Thymus (tissue), 11 donors: Measurements from ENCODE around the gene ARRB1. TPM values are rescaled to one million over a fixed set of nuclear protein-coding genes. Genes with fewer than 3 reads are reported as not detected.
A peak's percentile ranks its signal among the peaks of the same experiment; 100 is the strongest.

Source experiments
- DNase-seq, 9 donors: peaks; one replicate each; pipeline ENCODE4 v3.0.0-alpha.2; 2013; ENCODE audit warnings: low spot score in 9 of 9, low read depth in 6 of 9, missing footprints in 1 of 9
- H3K27ac ChIP-seq, 2 donors: one replicate each; pipeline ENCODE4 v1.5.1; 2013; ENCODE audit warnings: control low read depth in 1 of 2, low read depth in 1 of 2, low read length in 1 of 2, mild to moderate bottlenecking in 1 of 2, moderate library complexity in 1 of 2
- H3K27me3 ChIP-seq, 2 donors: one replicate each; pipeline ENCODE4 v1.5.1; 2013; ENCODE audit warnings: low read length in 1 of 2; ENCODE audit not compliant: control insufficient read depth in 2 of 2, insufficient read depth in 1 of 2
- H3K36me3 ChIP-seq, 2 donors: one replicate each; pipeline ENCODE4 v1.5.1; 2013; ENCODE audit warnings: low read length in 1 of 2, mild to moderate bottlenecking in 1 of 2, moderate library complexity in 1 of 2; ENCODE audit not compliant: control insufficient read depth in 2 of 2, insufficient read depth in 2 of 2
- H3K4me1 ChIP-seq, 2 donors: one replicate each; pipeline ENCODE4 v1.5.1; 2013; ENCODE audit warnings: low read length in 2 of 2; ENCODE audit not compliant: control insufficient read depth in 2 of 2, insufficient read depth in 2 of 2
- H3K4me3 ChIP-seq, 2 donors: one replicate each; pipeline ENCODE4 v1.5.1; 2013; ENCODE audit warnings: low read length in 2 of 2, control low read depth in 1 of 2, mild to moderate bottlenecking in 1 of 2
- H3K9me3 ChIP-seq, 2 donors: one replicate each; pipeline ENCODE4 v1.5.1; 2013; ENCODE audit warnings: low read length in 1 of 2, mild to moderate bottlenecking in 1 of 2; ENCODE audit not compliant: control insufficient read depth in 2 of 2, insufficient read depth in 1 of 2
- WGBS: extraction: QIAGEN DNeasy Blood & Tissue Kit; methylation state at CpG from one replicate; pipeline ENCODE4 v1.1.7; 2013; 5-methylcytosine and 5-hydroxymethylcytosine counted together
- polyA plus RNA-seq: library from polyadenylated mRNA; stranded (reverse); fragments of 200-250 nt; gene quantifications from one replicate; pipeline ENCODE4 v1.2.3, GENCODE V29; 2013
- total RNA-seq: library from RNA; stranded (reverse); fragments of 120-200 nt; gene quantifications from one replicate; pipeline ENCODE4 v1.2.4, GENCODE V29; 2013
- donor health status: healthy.

ARRB1 gene
- total and polyA plus RNA-seq, 2 donors = 4.1 to 11.1 TPM

GRCh38 chr11:75273411-75274391 lies 77.8 kb downstream of the ARRB1 start:
- Histone ChIP-seq H3K4me3 (no peak overlapping the region), H3K27ac (peak overlapping the region in 1 of 2 donors; percentile 64), H3K9me3 (peaks cover 0 to 2% of the 10 kb centered on the region in 2 donors), H3K4me1 (peaks cover 16 to 28% of the 10 kb centered on the region in 2 donors), H3K36me3 (peaks cover 0 to 14% of the 10 kb centered on the region in 2 donors), H3K27me3 (no peaks in the 10 kb centered on the region)
- no peak for DNase-seq
- WGBS = 94% methylated on average over 15 of the region's 15 CpGs

DNA sequence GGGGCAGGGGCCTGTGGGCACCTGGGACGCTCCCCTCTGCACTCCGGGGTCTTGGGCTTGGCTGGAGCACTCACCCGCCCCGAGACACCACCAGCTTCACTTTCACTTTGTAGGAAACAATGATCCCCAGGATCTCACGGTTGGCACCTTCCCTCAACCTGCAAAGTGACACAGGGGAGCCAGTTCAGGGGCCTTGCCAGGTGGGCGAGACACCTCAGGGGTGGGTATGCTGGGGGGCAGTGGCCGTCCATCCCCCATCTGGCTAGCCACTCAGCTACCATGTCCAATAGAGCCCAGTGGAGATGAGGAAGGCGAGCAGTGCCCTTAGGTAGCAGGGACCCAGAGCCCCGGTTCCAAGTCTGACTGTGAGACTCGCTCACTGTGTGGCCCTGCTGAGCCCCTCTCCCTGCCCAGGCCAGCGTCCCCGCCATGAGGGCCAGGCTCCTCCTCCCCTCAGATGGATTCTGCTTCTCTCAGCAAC lies 78.6 kb downstream of the ARRB1 start:
- Histone ChIP-seq H3K27ac (no peak overlapping the region), H3K9me3 (peaks cover 0 to 2% of the 10 kb centered on the region in 2 donors), H3K4me3 (no peak overlapping the region), H3K4me1 (peaks cover 16 to 23% of the 10 kb centered on the region in 2 donors), H3K36me3 (peaks cover 0 to 12% of the 10 kb centered on the region in 2 donors), H3K27me3 (no peaks in the 10 kb centered on the region)
- no peak for DNase-seq
- WGBS = 92% methylated on average over 12 of the region's 12 CpGs

DNA sequence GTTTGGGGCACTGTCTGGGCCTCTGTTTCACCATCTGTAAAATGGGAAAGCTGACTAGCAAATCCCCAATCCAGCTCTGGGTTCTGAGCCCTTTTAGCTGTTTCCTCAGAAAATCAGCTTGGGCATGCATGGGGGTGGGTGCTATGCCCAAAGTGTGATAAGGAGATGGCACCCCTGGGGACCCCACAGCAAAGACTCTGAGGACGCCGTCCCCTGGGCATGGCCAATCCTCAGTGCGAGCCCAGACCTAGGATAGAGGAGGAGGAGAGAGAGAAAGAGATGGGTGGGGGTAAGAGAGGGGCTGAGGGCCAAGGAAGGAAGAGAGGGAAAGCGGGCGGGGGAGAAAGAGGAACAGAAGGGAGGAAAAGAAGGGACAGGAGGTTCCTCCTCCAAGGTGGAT lies 79.1 kb downstream of the ARRB1 start:
- Histone ChIP-seq H3K4me1 (peaks cover 16 to 21% of the 10 kb centered on the region in 2 donors), H3K27ac (no peak overlapping the region), H3K4me3 (no peak overlapping the region), H3K27me3 (no peaks in the 10 kb centered on the region), H3K36me3 (peaks cover 0 to 8% of the 10 kb centered on the region in 2 donors), H3K9me3 (peaks cover 0 to 2% of the 10 kb centered on the region in 2 donors)
- 94% methylated on average over 5 of the region's 5 CpGs for WGBS
- DNase-seq = no peak

- no peak overlapping the region for H3K4me3 ChIP-seq
- H3K36me3 ChIP-seq = peaks cover 0 to 8% of the 10 kb centered on the region in 2 donors
- WGBS = 93% methylated on average over 6 of the region's 6 CpGs
- H3K4me1 ChIP-seq = peaks cover 10 to 15% of the 10 kb centered on the region in 2 donors
- no peak for DNase-seq
- H3K27me3 ChIP-seq = no peaks in the 10 kb centered on the region
- H3K27ac ChIP-seq = no peak overlapping the region
- peaks cover 0 to under 1% of the 10 kb centered on the region in 2 donors for H3K9me3 ChIP-seq
Measured at GRCh38 chr11:75271730-75272129, 79.7 kb downstream of the ARRB1 start.

DNA sequence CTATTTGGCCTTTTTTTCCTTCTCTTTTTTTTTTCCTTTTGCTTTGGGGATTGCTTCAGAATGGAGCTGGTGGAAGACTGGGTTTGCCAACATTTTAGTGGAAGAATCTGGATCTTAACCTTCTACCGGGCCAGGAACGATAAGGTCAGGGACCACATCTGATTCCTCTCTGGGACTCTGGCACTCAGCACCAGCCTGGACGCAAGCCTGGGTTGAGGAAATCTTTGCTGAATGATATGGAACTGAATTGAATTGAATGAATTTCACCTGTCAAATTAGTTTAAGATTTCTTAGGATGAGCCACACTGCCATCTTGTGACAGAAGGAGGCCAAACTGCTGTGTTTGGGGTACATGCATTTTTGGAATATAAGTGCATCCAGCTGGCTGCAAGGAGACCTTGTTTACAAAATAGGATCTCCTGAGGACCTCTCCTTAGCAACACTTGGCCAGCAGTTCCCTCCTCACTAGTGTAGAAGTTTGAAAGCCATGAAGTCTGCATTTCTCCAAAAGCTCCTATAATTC lies 80.5 kb downstream of the ARRB1 start:
- Histone ChIP-seq H3K36me3 (peaks cover 0 to 8% of the 10 kb centered on the region in 2 donors), H3K4me1 (peaks cover 2 to 8% of the 10 kb centered on the region in 2 donors), H3K27ac (no peak overlapping the region), H3K4me3 (no peak overlapping the region), H3K9me3 (no peaks in the 10 kb centered on the region), H3K27me3 (no peaks in the 10 kb centered on the region)
- 97% methylated on average over 3 of the region's 3 CpGs for WGBS
- DNase-seq = peak in 3 of 9 donors; percentile 8 to 52 (median 45)

- DNase-seq = no peak
- WGBS = 99% methylated on average over 9 of the region's 9 CpGs
- no peak overlapping the region for H3K27ac ChIP-seq
- no peaks in the 10 kb centered on the region for H3K4me1 ChIP-seq
- H3K9me3 ChIP-seq = no peaks in the 10 kb centered on the region
- H3K27me3 ChIP-seq = no peaks in the 10 kb centered on the region
- no peak overlapping the region for H3K4me3 ChIP-seq
- H3K36me3 ChIP-seq = peaks cover 0 to 8% of the 10 kb centered on the region in 2 donors
Measured at GRCh38 chr11:75269896-75270295, 81.6 kb downstream of the ARRB1 start.

DNA sequence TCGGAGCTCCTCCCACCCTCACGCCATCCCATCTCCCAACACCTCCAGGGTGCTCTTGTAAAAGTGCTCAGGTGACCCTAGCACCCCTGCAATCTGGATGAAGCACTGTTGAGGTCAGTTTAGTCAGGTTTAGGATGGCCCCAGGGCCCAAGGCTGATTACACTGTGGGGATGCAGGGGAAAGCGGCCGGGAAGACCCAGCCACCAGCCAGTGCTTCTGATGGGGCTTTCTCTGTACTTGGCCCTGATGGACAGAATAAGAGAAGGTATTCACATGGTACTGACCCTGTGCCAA lies 82.1 kb downstream of the ARRB1 start:
- Histone ChIP-seq H3K36me3 (peaks cover 0 to 8% of the 10 kb centered on the region in 2 donors), H3K27me3 (no peaks in the 10 kb centered on the region), H3K4me3 (no peak overlapping the region), H3K27ac (no peak overlapping the region), H3K9me3 (no peaks in the 10 kb centered on the region), H3K4me1 (no peaks in the 10 kb centered on the region)
- DNase-seq = no peak
- WGBS = 96% methylated on average over 4 of the region's 4 CpGs

- Histone ChIP-seq H3K27me3 (no peaks in the 10 kb centered on the region), H3K36me3 (peaks cover 0 to 7% of the 10 kb centered on the region in 2 donors), H3K4me1 (no peaks in the 10 kb centered on the region), H3K27ac (no peak overlapping the region), H3K4me3 (no peak overlapping the region), H3K9me3 (no peaks in the 10 kb centered on the region)
- no peak for DNase-seq
- WGBS = 97% methylated on average over 25 of the region's 25 CpGs
Measured at GRCh38 chr11:75268626-75269366, 82.7 kb downstream of the ARRB1 start.
